Stimulated activated CD4-positive, alpha-beta T cell treated with anti-CD3 and anti-CD28 coated beads, Interleukin-1b, Interleukin-23, amount 100 ng/mL, for 4 hours (primary cell): ENCODE measurements around the gene MKRN3.
A peak's percentile ranks its signal among the peaks of the same experiment; 100 is the strongest.

Experiments
- DNase-seq, 2 donors: peaks; one replicate each; pipeline ENCODE4 v3.0.0-alpha.2; 2020; ENCODE audit warnings: low read depth in 2 of 2

Gene MKRN3

GRCh38 chr15:23565395-23566070, at the start of gene MKRN3:
Gene MKRN3 (plus strand): TSS chr15:23565674. CDS start chr15:23565783, 109 bp downstream.
- peak in 1 of 2 donors; percentile 14 for DNase-seq

GRCh38 chr15:23516866-23517265, 48.6 kb upstream of the MKRN3 start:
- DNase-seq, result no peak

GRCh38 chr15:23518104-23518503, 47.4 kb upstream of the MKRN3 start:
- no peak for DNase-seq

GRCh38 chr15:23524816-23525215, 40.7 kb upstream of the MKRN3 start:
- no peak for DNase-seq

GRCh38 chr15:23529891-23530290, 35.6 kb upstream of the MKRN3 start:
- no peak for DNase-seq

- no peak for DNase-seq
Observed at GRCh38 chr15:23532024-23532423, 33.5 kb upstream of the MKRN3 start.

- no peak for DNase-seq
Observed at GRCh38 chr15:23536659-23537058, 28.8 kb upstream of the MKRN3 start.

- no peak for DNase-seq
Observed at GRCh38 chr15:23538648-23539047, 26.8 kb upstream of the MKRN3 start.

GRCh38 chr15:23539892-23540291, 25.6 kb upstream of the MKRN3 start:
- DNase-seq, result no peak

GRCh38 chr15:23546158-23546557, 19.3 kb upstream of the MKRN3 start:
- no peak for DNase-seq

- no peak for DNase-seq
Observed at GRCh38 chr15:23548071-23548470, 17.4 kb upstream of the MKRN3 start.

GRCh38 chr15:23561914-23562313, 3.6 kb upstream of the MKRN3 start:
- DNase-seq, result no peak

- no peak for DNase-seq
Observed at GRCh38 chr15:23564821-23565394, 566 bp upstream of the MKRN3 start.

GRCh38 chr15:23566071-23566554, 639 bp downstream of the MKRN3 start:
- peak in 1 of 2 donors; percentile 16 for DNase-seq

GRCh38 chr15:23566651-23567050, 1.2 kb downstream of the MKRN3 start:
- no peak for DNase-seq

GRCh38 chr15:23567921-23568320, 2.4 kb downstream of the MKRN3 start:
- no peak for DNase-seq

GRCh38 chr15:23569151-23569925, 3.9 kb downstream of the MKRN3 start:
- no peak for DNase-seq

- no peak for DNase-seq
Observed at GRCh38 chr15:23570486-23570885, 5.0 kb downstream of the MKRN3 start.

- no peak for DNase-seq
Observed at GRCh38 chr15:23572844-23573243, 7.4 kb downstream of the MKRN3 start.

- DNase-seq, result no peak
Observed at GRCh38 chr15:23574742-23575141, 9.3 kb downstream of the MKRN3 start.

GRCh38 chr15:23576061-23576460, 10.6 kb downstream of the MKRN3 start:
- no peak for DNase-seq

GRCh38 chr15:23578521-23579150, 13.2 kb downstream of the MKRN3 start:
- DNase-seq, result no peak
